Measurements from ENCODE around the gene C4B. TPM values are rescaled to one million over a fixed set of nuclear protein-coding genes. Genes with fewer than 3 reads are reported as not detected.

C4B gene
- total RNA-seq, 1 experiment from 2014 or later = 7.7 TPM

- POLR2A ChIA-PET = interaction anchor here (0.7 to 2.2 kb wide), 9 partner anchors 11 to 585 kb away, joined by 3 to 7 read pairs (median 4); partner anchors contain the start of genes ATF6B, DXO, EHMT2 and FKBPL
- TF ChIP-seq, protein P1, sequence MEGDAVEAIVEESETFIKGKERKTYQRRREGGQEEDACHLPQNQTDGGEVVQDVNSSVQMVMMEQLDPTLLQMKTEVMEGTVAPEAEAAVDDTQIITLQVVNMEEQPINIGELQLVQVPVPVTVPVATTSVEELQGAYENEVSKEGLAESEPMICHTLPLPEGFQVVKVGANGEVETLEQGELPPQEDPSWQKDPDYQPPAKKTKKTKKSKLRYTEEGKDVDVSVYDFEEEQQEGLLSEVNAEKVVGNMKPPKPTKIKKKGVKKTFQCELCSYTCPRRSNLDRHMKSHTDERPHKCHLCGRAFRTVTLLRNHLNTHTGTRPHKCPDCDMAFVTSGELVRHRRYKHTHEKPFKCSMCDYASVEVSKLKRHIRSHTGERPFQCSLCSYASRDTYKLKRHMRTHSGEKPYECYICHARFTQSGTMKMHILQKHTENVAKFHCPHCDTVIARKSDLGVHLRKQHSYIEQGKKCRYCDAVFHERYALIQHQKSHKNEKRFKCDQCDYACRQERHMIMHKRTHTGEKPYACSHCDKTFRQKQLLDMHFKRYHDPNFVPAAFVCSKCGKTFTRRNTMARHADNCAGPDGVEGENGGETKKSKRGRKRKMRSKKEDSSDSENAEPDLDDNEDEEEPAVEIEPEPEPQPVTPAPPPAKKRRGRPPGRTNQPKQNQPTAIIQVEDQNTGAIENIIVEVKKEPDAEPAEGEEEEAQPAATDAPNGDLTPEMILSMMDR (IDR thresholded peaks at IDR 0.05; ENCODE audit: unreplicated experiment) = no peak
- DNase-seq (ENCODE audit: unreplicated experiment) = peak; percentile 88
- CTCF ChIA-PET = interaction anchor here (0.6 to 2.2 kb wide), 5 partner anchors 28 to 239 kb away, joined by 3 to 9 read pairs (median 3); no protein-coding TSS in a partner anchor
- BruUV-seq (replicated peaks) = no TSS peak
- H3K27ac Mint-ChIP-seq (ENCODE audit: low read depth, unreplicated experiment) = peak overlapping the region; percentile 67
- H3K4me1 Mint-ChIP-seq (ENCODE audit: insufficient read depth, unreplicated experiment) = peaks cover 59% of the 10 kb centered on the region
- H3K9me3 Mint-ChIP-seq (ENCODE audit: unreplicated experiment) = no peaks in the 10 kb centered on the region
- intact Hi-C loops (cut with micrococcal nuclease) = no loop called here
- H3K36me3 Mint-ChIP-seq (ENCODE audit: insufficient read depth, unreplicated experiment) = peaks cover 11% of the 10 kb centered on the region
- no peaks in the 10 kb centered on the region for H3K27me3 Mint-ChIP-seq (ENCODE audit: insufficient read depth, unreplicated experiment)
- peak overlapping the region; percentile 24 for H3K4me3 Mint-ChIP-seq (ENCODE audit: unreplicated experiment)
These were observed 68.3 kb downstream of the C4B start for GRCh38 chr6:32082935-32083334.

- CTCF ChIA-PET = interaction anchor here (0.5 to 2.2 kb wide), 5 partner anchors 14 to 485 kb away, joined by 3 to 9 read pairs (median 6); no protein-coding TSS in a partner anchor
- intact Hi-C loops (cut with micrococcal nuclease) = no loop called here
- H3K9me3 Mint-ChIP-seq (ENCODE audit: unreplicated experiment) = no peaks in the 10 kb centered on the region
These were observed 69.5 kb downstream of the C4B start for GRCh38 chr6:32083812-32084768.

DNA sequence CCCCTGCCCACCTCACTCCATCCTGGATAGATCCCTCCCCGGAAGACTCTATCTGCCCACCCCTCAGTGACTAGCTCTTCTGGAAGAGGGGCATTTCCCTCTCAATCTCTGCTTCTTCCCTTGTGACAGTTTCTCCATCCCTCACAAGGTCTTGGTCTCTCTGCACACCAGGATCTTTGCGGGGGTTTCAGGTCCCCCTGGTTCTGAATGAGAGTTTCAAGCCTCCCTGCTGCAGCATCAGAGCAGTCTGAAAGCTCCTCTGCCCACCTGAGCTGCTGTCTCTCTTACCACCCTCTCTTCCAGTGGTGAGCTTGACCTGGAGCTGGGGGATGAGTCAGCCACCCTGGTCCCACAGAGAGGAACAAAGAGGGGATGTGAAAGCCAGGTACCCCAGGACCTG, 70.2 kb downstream of the C4B start:
- CTCF ChIA-PET = interaction anchor here (0.6 kb wide), 2 partner anchors 36 to 486 kb away, joined by 3 to 6 read pairs; no protein-coding TSS in a partner anchor
- Mint-ChIP-seq H3K27ac (ENCODE audit: low read depth, unreplicated experiment) (no peak overlapping the region), H3K27me3 (ENCODE audit: insufficient read depth, unreplicated experiment) (peaks cover 11% of the 10 kb centered on the region)

More at GRCh38 chr6:32083812-32084768, 69.5 kb downstream of the C4B start:
- no peak for DNase-seq (ENCODE audit: unreplicated experiment)
- Mint-ChIP-seq H3K4me3 (ENCODE audit: unreplicated experiment) (no peak overlapping the region), H3K36me3 (ENCODE audit: insufficient read depth, unreplicated experiment) (peaks cover 11% of the 10 kb centered on the region), H3K27me3 (ENCODE audit: insufficient read depth, unreplicated experiment) (peaks cover 4% of the 10 kb centered on the region), H3K4me1 (ENCODE audit: insufficient read depth, unreplicated experiment) (peaks cover 59% of the 10 kb centered on the region), H3K27ac (ENCODE audit: low read depth, unreplicated experiment) (peak overlapping the region; percentile 67)
- no TSS peak for BruUV-seq (replicated peaks)
- POLR2A ChIA-PET = interaction anchor here (1.0 to 2.2 kb wide), 3 partner anchors 9 to 112 kb away, joined by 3 to 7 read pairs (median 7); partner anchors contain the start of gene DXO
- TF ChIP-seq, protein P1 (IDR thresholded peaks at IDR 0.05; ENCODE audit: unreplicated experiment) = no peak

More for the DNA sequence above, 70.2 kb downstream of the C4B start:
- Mint-ChIP-seq H3K4me1 (ENCODE audit: insufficient read depth, unreplicated experiment) (peaks cover 54% of the 10 kb centered on the region), H3K9me3 (ENCODE audit: unreplicated experiment) (no peaks in the 10 kb centered on the region), H3K4me3 (ENCODE audit: unreplicated experiment) (no peak overlapping the region), H3K36me3 (ENCODE audit: insufficient read depth, unreplicated experiment) (peaks cover 11% of the 10 kb centered on the region)
- no peak for DNase-seq (ENCODE audit: unreplicated experiment)
- BruUV-seq (replicated peaks) = no TSS peak
- POLR2A ChIA-PET = interaction anchor here (1.0 kb wide), 1 partner anchor 8 kb away, joined by 3 read pairs; no protein-coding TSS in a partner anchor
- intact Hi-C loops (cut with micrococcal nuclease) = no loop called here
- TF ChIP-seq, protein P1 (IDR thresholded peaks at IDR 0.05; ENCODE audit: unreplicated experiment) = no peak

Other genes starting within 250 kb of the C4B start
- 2.0 and 3.1 TPM in 2 replicates for gene VWA7, start 237.5 kb upstream of the C4B start, total RNA-seq (2022)
- gene VARS1, start 219.0 kb upstream of the C4B start, total RNA-seq (2022) = 133 and 200 TPM in 2 replicates
- 36.9 and 47.4 TPM in 2 replicates for gene LSM2, start 207.8 kb upstream of the C4B start, total RNA-seq (2022)
- gene HSPA1L, start 199.5 kb upstream of the C4B start, total RNA-seq (2022) = 0.35 and 0.79 TPM in 2 replicates
- 20.3 and 34.0 TPM in 2 replicates for gene HSPA1A, start 199.3 kb upstream of the C4B start, total RNA-seq (2022)
- gene HSPA1B, start 187.1 kb upstream of the C4B start, total RNA-seq (2022) = 29.8 and 51.6 TPM in 2 replicates
- gene NEU1, start 152.0 kb upstream of the C4B start, total RNA-seq (2022) = 19.7 and 43.8 TPM in 2 replicates
- gene SLC44A4, start 135.8 kb upstream of the C4B start, total RNA-seq (2022) = not detected in 2 replicates
- 20.2 and 21.8 TPM in 2 replicates for gene EHMT2, start 117.1 kb upstream of the C4B start, total RNA-seq (2022)
- 3.6 and 4.0 TPM in 2 replicates for gene ZBTB12, start 112.7 kb upstream of the C4B start, total RNA-seq (2022)
- not detected in 2 replicates for gene C2, start 87.1 kb upstream of the C4B start, total RNA-seq (2022)
- gene CFB, start 68.7 kb upstream of the C4B start, total RNA-seq (2022) = 24.5 and 24.6 TPM in 2 replicates
- 90.7 and 113 TPM in 2 replicates for gene NELFE, start 55.8 kb upstream of the C4B start, total RNA-seq (2022)
- gene SKIC2, start 55.6 kb upstream of the C4B start, total RNA-seq (2022) = 53.1 and 66.2 TPM in 2 replicates
- 39.1 and 41.4 TPM in 2 replicates for gene DXO, start 42.7 kb upstream of the C4B start, total RNA-seq (2022)
- gene C4A, start 32.7 kb upstream of the C4B start, total RNA-seq (2022) = 7.7 and 16.2 TPM in 2 replicates
- gene CYP21A2, start 23.6 kb downstream of the C4B start, total RNA-seq (2022) = 0.33 and 0.88 TPM in 2 replicates
- 3.0 and 4.3 TPM in 2 replicates for gene TNXB, start 94.5 kb downstream of the C4B start, total RNA-seq (2022)
- 65.6 and 86.5 TPM in 2 replicates for gene ATF6B, start 113.5 kb downstream of the C4B start, total RNA-seq (2022)
- gene FKBPL, start 115.5 kb downstream of the C4B start, total RNA-seq (2022) = 4.8 and 5.8 TPM in 2 replicates
- gene PRRT1, start 137.1 kb downstream of the C4B start, total RNA-seq (2022) = 0.17 and 0.19 TPM in 2 replicates
- 3.7 and 5.4 TPM in 2 replicates for gene PPT2, start 139.3 kb downstream of the C4B start, total RNA-seq (2022)
- gene EGFL8, start 149.8 kb downstream of the C4B start, total RNA-seq (2022) = 3.1 and 6.7 TPM in 2 replicates
- 37.8 and 43.4 TPM in 2 replicates for gene AGPAT1, start 161.3 kb downstream of the C4B start, total RNA-seq (2022)
- 28.1 and 29.6 TPM in 2 replicates for gene RNF5, start 163.6 kb downstream of the C4B start, total RNA-seq (2022)
- gene AGER, start 169.5 kb downstream of the C4B start, total RNA-seq (2022) = 8.0 and 8.4 TPM in 2 replicates
- 48.1 and 49.2 TPM in 2 replicates for gene PBX2, start 175.4 kb downstream of the C4B start, total RNA-seq (2022)
- 0.71 and 0.84 TPM in 2 replicates for gene GPSM3, start 177.8 kb downstream of the C4B start, total RNA-seq (2022)
- not detected in 2 replicates for gene NOTCH4, start 209.3 kb downstream of the C4B start, total RNA-seq (2022)